Measurements from ENCODE around the gene MSH2.
A peak's percentile ranks its signal among the peaks of the same experiment; 100 is the strongest.
"Not testable (repeated sequence)": the region's sequence is repeated elsewhere in the genome, so short reads cannot be mapped to it uniquely, and the experiment has no call there.

MSH2 gene

GRCh38 chr2:47501374-47502200, 98.6 kb downstream of the MSH2 start:
- Mint-ChIP-seq H3K27me3 (ENCODE audit: low read depth) (no peaks in the 10 kb centered on the region), H3K4me3 (peak overlapping the region; percentile 38), H3K36me3 (ENCODE audit: low read depth) (peaks cover 27% of the 10 kb centered on the region), H3K9me3 (peaks cover 35% of the 10 kb centered on the region), H3K27ac (peak overlapping the region; percentile 82), H3K4me1 (ENCODE audit: low read depth) (peaks cover 19% of the 10 kb centered on the region)

GRCh38 chr2:47502498-47502897, 99.5 kb downstream of the MSH2 start:
- H3K27ac Mint-ChIP-seq: peak overlapping the region; percentile 82
- peaks cover 19% of the 10 kb centered on the region for H3K4me1 Mint-ChIP-seq (ENCODE audit: low read depth)
- not testable (repeated sequence) for H3K27me3 Mint-ChIP-seq (ENCODE audit: low read depth)
- peaks cover 35% of the 10 kb centered on the region for H3K9me3 Mint-ChIP-seq
- peaks cover 25% of the 10 kb centered on the region for H3K36me3 Mint-ChIP-seq (ENCODE audit: low read depth)
- peak overlapping the region; percentile 36 for H3K4me3 Mint-ChIP-seq

- Mint-ChIP-seq H3K27me3 (ENCODE audit: low read depth) (no peaks in the 10 kb centered on the region), H3K36me3 (ENCODE audit: low read depth) (peaks cover 25% of the 10 kb centered on the region), H3K9me3 (peaks cover 35% of the 10 kb centered on the region), H3K27ac (no peak overlapping the region), H3K4me3 (no peak overlapping the region), H3K4me1 (ENCODE audit: low read depth) (peaks cover 22% of the 10 kb centered on the region)
Measured at GRCh38 chr2:47503481-47504070, 100.6 kb downstream of the MSH2 start.

- Mint-ChIP-seq H3K4me1 (ENCODE audit: low read depth) (peaks cover 29% of the 10 kb centered on the region), H3K36me3 (ENCODE audit: low read depth) (peaks cover 23% of the 10 kb centered on the region), H3K27ac (no peak overlapping the region), H3K9me3 (peaks cover 39% of the 10 kb centered on the region), H3K4me3 (no peak overlapping the region), H3K27me3 (ENCODE audit: low read depth) (no peaks in the 10 kb centered on the region)
Measured at GRCh38 chr2:47504174-47504810, 101.3 kb downstream of the MSH2 start.

GRCh38 chr2:47506024-47506423, 103.1 kb downstream of the MSH2 start:
- H3K4me1 Mint-ChIP-seq (ENCODE audit: low read depth): peaks cover 32% of the 10 kb centered on the region
- peaks cover 31% of the 10 kb centered on the region for H3K9me3 Mint-ChIP-seq
- H3K27ac Mint-ChIP-seq: no peak overlapping the region
- H3K4me3 Mint-ChIP-seq: no peak overlapping the region
- no peaks in the 10 kb centered on the region for H3K27me3 Mint-ChIP-seq (ENCODE audit: low read depth)
- H3K36me3 Mint-ChIP-seq (ENCODE audit: low read depth): peaks cover 14% of the 10 kb centered on the region

GRCh38 chr2:47506436-47506835, 103.5 kb downstream of the MSH2 start:
- Mint-ChIP-seq H3K36me3 (ENCODE audit: low read depth) (peaks cover 13% of the 10 kb centered on the region), H3K4me1 (ENCODE audit: low read depth) (peaks cover 28% of the 10 kb centered on the region), H3K4me3 (no peak overlapping the region), H3K27ac (no peak overlapping the region), H3K27me3 (ENCODE audit: low read depth) (no peaks in the 10 kb centered on the region), H3K9me3 (peaks cover 31% of the 10 kb centered on the region)

GRCh38 chr2:47508080-47508479, 105.1 kb downstream of the MSH2 start:
- no peak overlapping the region for H3K27ac Mint-ChIP-seq
- peaks cover 18% of the 10 kb centered on the region for H3K4me1 Mint-ChIP-seq (ENCODE audit: low read depth)
- peaks cover 8% of the 10 kb centered on the region for H3K36me3 Mint-ChIP-seq (ENCODE audit: low read depth)
- peaks cover 23% of the 10 kb centered on the region for H3K9me3 Mint-ChIP-seq
- H3K27me3 Mint-ChIP-seq (ENCODE audit: low read depth): no peaks in the 10 kb centered on the region
- no peak overlapping the region for H3K4me3 Mint-ChIP-seq

GRCh38 chr2:47508641-47509040, 105.7 kb downstream of the MSH2 start:
- H3K4me1 Mint-ChIP-seq (ENCODE audit: low read depth): peaks cover 18% of the 10 kb centered on the region
- peaks cover 8% of the 10 kb centered on the region for H3K36me3 Mint-ChIP-seq (ENCODE audit: low read depth)
- peak overlapping the region; percentile 23 for H3K27ac Mint-ChIP-seq
- H3K4me3 Mint-ChIP-seq: no peak overlapping the region
- H3K9me3 Mint-ChIP-seq: peaks cover 23% of the 10 kb centered on the region
- H3K27me3 Mint-ChIP-seq (ENCODE audit: low read depth): no peaks in the 10 kb centered on the region

GRCh38 chr2:47509250-47509649, 106.3 kb downstream of the MSH2 start:
- Mint-ChIP-seq H3K9me3 (peaks cover 23% of the 10 kb centered on the region), H3K4me1 (ENCODE audit: low read depth) (peaks cover 18% of the 10 kb centered on the region), H3K27me3 (ENCODE audit: low read depth) (no peaks in the 10 kb centered on the region), H3K27ac (no peak overlapping the region), H3K4me3 (no peak overlapping the region), H3K36me3 (ENCODE audit: low read depth) (peaks cover 5% of the 10 kb centered on the region)

- Mint-ChIP-seq H3K4me1 (ENCODE audit: low read depth) (peaks cover 18% of the 10 kb centered on the region), H3K9me3 (peaks cover 23% of the 10 kb centered on the region), H3K4me3 (no peak overlapping the region), H3K27me3 (ENCODE audit: low read depth) (no peaks in the 10 kb centered on the region), H3K36me3 (ENCODE audit: low read depth) (peaks cover 3% of the 10 kb centered on the region), H3K27ac (no peak overlapping the region)
Measured at GRCh38 chr2:47509821-47510385, 106.9 kb downstream of the MSH2 start.

- H3K4me1 Mint-ChIP-seq (ENCODE audit: low read depth): peaks cover 18% of the 10 kb centered on the region
- H3K9me3 Mint-ChIP-seq: peaks cover 14% of the 10 kb centered on the region
- no peak overlapping the region for H3K27ac Mint-ChIP-seq
- H3K27me3 Mint-ChIP-seq (ENCODE audit: low read depth): no peaks in the 10 kb centered on the region
- H3K36me3 Mint-ChIP-seq (ENCODE audit: low read depth): no peaks in the 10 kb centered on the region
- no peak overlapping the region for H3K4me3 Mint-ChIP-seq
Measured at GRCh38 chr2:47510745-47511144, 107.8 kb downstream of the MSH2 start.

- H3K4me3 Mint-ChIP-seq: no peak overlapping the region
- H3K4me1 Mint-ChIP-seq (ENCODE audit: low read depth): peaks cover 18% of the 10 kb centered on the region
- H3K9me3 Mint-ChIP-seq: peaks cover 10% of the 10 kb centered on the region
- H3K27ac Mint-ChIP-seq: no peak overlapping the region
- H3K27me3 Mint-ChIP-seq (ENCODE audit: low read depth): no peaks in the 10 kb centered on the region
- no peaks in the 10 kb centered on the region for H3K36me3 Mint-ChIP-seq (ENCODE audit: low read depth)
Measured at GRCh38 chr2:47512581-47513083, 109.7 kb downstream of the MSH2 start.

- peaks cover 5% of the 10 kb centered on the region for H3K9me3 Mint-ChIP-seq
- H3K4me3 Mint-ChIP-seq: no peak overlapping the region
- H3K27me3 Mint-ChIP-seq (ENCODE audit: low read depth): no peaks in the 10 kb centered on the region
- H3K4me1 Mint-ChIP-seq (ENCODE audit: low read depth): peaks cover 11% of the 10 kb centered on the region
- no peak overlapping the region for H3K27ac Mint-ChIP-seq
- H3K36me3 Mint-ChIP-seq (ENCODE audit: low read depth): no peaks in the 10 kb centered on the region
Measured at GRCh38 chr2:47513981-47514520, 111.1 kb downstream of the MSH2 start.

- no peaks in the 10 kb centered on the region for H3K27me3 Mint-ChIP-seq (ENCODE audit: low read depth)
- no peaks in the 10 kb centered on the region for H3K9me3 Mint-ChIP-seq
- no peak overlapping the region for H3K4me3 Mint-ChIP-seq
- no peak overlapping the region for H3K27ac Mint-ChIP-seq
- H3K4me1 Mint-ChIP-seq (ENCODE audit: low read depth): peaks cover 13% of the 10 kb centered on the region
- peaks cover 3% of the 10 kb centered on the region for H3K36me3 Mint-ChIP-seq (ENCODE audit: low read depth)
Measured at GRCh38 chr2:47516360-47517104, 113.6 kb downstream of the MSH2 start.

Data from T-helper 1 cell treated with Interleukin-12 subunit alpha and Interleukin-12 subunit beta and Interleukin-4 antibody, amounts not matched to agents 30 μg/mL and 1 μg/mL, for 36 hours (primary cell).